Measurements from ENCODE around the gene ATP6V0E2.

DNA sequence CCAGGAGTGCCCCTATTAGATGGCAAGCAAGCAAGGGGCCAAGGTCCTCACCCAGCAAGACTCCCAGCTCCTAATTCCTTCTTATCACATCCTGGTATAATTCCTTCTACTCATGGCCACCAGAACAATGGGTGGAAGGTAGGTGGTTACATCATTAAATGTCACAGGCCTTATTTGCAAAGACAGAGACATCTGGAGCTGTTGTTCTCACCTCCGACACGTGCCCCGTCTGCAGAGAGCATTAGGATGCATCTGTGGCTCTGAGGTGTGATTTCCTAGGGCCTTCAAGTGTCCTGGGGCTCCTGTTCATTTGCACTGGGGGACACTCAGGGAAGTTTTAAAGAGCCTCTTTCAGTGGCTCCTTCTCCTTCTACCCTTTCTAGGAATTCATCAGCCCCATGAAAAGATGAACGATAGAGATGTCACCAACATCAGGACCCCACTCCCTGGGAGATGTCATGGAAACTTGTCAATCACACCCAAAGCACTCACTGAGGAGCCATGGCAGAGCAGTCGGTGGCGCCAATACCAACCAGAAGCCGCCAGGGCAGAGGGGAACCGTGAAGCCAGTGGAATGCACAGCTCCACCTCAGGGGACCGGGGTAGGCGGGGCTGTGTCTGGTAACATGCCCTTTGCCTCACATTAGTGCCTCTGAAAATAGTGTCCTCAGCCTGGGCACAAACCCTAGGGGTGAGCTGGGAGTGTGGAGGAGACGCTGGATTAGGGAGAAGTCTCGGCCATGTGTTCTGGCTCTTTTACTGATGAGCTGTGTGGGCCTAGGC, 2.9 kb upstream of the ATP6V0E2 start:
- TF ChIP-seq EZH2 (optimal IDR thresholded peaks at IDR 0.05; ENCODE audit: low read depth, low read length) (no peak), CTCF (IDR thresholded peaks at IDR 0.05; ENCODE audit: low read length) (no peak)

Measured in MM.1S (cell line).